Embryonic facial prominence (tissue), 1 donor: Measurements from ENCODE around the gene HMGA1.
A peak's percentile ranks its signal among the peaks of the same experiment; 100 is the strongest.
"Not testable (repeated sequence)": the region's sequence is repeated elsewhere in the genome, so short reads cannot be mapped to it uniquely, and the experiment has no call there.

Experiments
- DNase-seq: peaks from one replicate; pipeline ENCODE4 v3.0.0-alpha.2; 2016; ENCODE audit errors: extremely low spot score

The HMGA1 gene

DNA sequence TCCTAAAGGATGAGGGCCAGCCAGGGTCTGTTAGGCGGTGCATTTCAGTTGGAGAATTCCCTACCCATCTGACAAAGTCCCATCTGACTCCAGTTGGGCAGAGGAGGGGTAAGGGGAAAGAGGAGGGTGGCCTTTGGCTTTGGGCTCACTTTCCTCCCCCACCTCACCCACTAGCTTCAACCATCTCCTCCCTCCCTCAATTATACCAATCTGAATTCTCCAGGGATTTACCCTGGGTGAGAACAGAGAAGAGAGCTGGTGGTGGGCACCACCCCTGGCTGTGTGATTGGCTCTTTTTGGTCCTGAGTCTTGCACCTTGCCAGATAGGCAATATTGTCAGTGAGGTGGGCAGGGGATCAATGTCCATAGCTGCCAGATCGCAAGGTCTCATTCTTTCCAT, 3.2 kb downstream of the HMGA1 start:
- DNase-seq, result no peak

DNA sequence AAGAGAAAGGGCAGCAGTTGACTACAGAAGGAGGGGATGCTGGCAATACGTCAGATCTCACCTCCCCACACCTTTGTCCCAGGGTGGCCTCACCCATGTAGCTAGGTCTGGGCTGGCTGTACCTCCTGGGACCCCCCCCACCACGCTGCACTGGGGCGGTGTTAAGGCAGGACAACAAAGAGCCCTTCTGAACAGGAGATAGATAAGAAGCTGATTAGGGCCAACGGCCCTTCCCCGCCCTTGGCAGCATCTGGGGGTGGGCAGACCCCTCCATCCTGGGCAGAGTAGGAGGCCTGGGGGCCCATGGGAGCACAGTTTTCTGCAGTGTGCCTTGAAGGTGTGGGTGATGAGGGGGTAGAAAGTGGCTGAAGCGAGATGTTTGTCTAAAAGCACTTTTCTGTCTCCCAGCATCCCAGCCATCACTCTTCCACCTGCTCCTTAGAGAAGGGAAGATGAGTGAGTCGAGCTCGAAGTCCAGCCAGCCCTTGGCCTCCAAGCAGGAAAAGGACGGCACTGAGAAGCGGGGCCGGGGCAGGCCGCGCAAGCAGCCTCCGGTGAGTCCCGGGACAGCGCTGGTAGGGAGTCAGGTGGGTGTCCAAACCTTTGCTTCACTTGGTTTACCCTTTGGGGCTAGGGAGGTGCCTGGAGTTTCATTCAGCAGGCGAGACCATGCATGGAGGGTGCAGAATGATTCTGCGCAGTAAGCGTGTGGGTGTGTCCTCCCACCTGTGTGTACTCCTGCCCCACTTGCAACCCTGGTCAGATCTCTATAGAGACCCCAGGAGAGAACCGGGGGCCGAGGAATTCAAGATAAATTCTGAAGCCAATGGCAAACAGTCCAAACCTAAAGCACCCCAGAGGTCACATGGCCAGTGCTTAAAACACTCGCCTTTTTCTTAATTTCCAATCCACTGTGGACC, 3.9 kb downstream of the HMGA1 start:
- no peak for DNase-seq

DNA sequence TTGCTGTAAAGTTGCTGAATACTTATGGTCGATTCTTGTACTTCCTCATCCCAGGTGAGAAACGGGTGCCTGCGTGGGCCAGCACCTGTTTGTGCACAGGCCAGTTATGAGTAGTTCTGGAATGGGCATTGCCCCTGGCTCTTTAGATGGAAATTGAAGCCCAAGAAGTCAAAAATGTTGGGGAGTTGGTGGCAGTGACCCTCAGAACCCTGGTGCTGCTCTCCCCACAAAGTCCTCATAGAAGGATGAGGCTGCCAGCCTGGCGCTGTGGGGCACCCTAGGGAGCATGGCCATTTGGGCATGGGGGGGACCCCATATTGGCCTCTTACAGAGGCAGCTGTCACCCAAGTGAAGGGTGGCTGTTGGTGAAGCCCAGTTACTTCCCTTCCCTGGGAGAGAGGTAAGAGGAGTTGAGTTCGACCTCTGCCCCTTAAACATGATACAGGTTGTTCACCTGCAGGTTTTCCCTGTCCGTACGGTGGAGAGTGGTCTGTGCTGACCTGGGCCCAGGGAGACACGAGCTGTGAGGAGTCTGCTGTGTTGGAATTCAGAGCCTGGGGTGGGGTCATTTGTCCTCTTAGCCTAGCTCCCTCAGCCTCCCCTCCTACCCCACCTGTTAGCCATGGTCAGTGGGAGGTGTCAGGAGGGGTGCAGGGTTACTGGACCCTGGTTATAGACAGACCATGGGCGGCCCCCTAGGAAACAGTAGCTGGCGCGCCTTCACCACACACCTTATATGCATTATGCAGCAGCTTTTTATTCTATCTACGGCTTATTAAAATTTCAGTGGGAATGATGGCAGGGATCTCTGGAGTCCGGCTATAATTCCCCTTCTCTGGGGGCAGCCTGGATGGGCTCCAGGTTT, 4.9 kb downstream of the HMGA1 start:
- DNase-seq, result no peak

DNA sequence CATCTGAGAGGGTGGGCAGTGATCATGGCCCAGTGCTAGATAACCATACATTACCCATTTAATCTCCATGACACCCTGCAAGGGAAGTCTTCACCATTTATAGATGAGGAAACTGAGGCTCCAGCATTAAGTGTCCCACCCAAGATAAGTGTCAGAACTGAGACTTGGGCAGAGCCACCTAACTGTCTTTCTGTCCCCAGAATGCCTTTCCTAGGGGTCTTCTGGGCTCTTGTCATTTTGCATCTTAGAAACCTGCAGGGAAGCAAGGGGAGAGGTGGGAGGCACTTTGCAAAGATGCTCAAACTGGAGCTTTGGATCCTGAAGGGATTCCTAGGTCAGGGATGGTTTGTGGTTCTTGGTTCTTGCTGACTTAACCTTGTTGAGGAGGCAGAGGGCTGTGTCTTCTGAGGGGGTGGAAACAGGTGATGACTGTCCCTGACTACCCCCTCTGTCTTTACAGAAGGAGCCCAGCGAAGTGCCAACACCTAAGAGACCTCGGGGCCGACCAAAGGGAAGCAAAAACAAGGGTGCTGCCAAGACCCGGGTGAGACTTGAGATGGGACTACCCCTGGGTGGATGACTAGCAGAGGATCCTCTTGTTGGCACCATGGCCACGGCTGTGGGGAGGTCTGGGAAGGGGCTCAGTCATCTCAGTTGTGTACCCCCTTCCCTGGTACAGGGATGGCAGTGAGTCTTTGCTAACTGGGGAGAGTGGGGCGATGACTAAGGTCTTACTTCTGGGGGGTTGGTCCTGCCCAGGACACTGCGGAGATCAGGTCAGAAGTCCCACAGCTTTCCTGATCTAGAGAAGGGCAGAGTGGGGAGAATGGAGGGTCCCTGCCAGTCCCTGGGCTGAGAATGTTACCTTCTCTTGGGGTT, 5.8 kb downstream of the HMGA1 start:
- no peak for DNase-seq

- no peak for DNase-seq
These were observed 6.6 kb downstream of the HMGA1 start for GRCh38 chr6:34243131-34243771.

GRCh38 chr6:34243901-34244884, 7.5 kb downstream of the HMGA1 start:
- DNase-seq, result no peak

DNA sequence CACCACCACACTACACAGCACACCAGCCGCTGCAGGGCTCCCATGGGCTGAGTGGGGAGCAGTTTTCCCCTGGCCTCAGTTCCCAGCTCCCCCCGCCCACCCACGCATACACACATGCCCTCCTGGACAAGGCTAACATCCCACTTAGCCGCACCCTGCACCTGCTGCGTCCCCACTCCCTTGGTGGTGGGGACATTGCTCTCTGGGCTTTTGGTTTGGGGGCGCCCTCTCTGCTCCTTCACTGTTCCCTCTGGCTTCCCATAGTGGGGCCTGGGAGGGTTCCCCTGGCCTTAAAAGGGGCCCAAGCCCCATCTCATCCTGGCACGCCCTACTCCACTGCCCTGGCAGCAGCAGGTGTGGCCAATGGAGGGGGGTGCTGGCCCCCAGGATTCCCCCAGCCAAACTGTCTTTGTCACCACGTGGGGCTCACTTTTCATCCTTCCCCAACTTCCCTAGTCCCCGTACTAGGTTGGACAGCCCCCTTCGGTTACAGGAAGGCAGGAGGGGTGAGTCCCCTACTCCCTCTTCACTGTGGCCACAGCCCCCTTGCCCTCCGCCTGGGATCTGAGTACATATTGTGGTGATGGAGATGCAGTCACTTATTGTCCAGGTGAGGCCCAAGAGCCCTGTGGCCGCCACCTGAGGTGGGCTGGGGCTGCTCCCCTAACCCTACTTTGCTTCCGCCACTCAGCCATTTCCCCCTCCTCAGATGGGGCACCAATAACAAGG, 8.5 kb downstream of the HMGA1 start:
- DNase-seq, result not testable (repeated sequence)

GRCh38 chr6:34245761-34246140, 9.1 kb downstream of the HMGA1 start:
- not testable (repeated sequence) for DNase-seq

DNA sequence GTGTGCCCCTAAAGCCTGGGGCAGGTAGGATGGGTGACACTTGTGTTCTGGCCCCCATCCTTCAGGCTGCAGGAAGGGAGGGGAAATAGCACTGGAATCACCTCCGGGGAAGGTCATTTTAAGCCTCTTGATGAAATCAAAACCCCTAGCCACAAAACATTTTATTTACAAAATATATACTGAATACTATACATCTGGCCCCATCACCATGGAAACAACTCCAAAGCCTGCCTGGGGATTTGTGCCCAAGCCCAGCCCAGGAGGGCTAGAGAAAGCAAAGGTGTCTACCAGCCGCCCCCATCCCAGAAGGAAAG, 9.5 kb downstream of the HMGA1 start:
- DNase-seq, result no peak

GRCh38 chr6:34246563-34247391, 10.1 kb downstream of the HMGA1 start:
- no peak for DNase-seq

GRCh38 chr6:34247481-34248197, 11.0 kb downstream of the HMGA1 start:
- no peak for DNase-seq

- DNase-seq, result no peak
These were observed 11.6 kb downstream of the HMGA1 start for GRCh38 chr6:34248198-34248726.

- peak; percentile 89 for DNase-seq
These were observed 12.2 kb downstream of the HMGA1 start, which contains the start of gene SMIM29 for GRCh38 chr6:34248727-34249468. TSS of gene SMIM29 (minus strand) at chr6:34249006. CDS start at chr6:34247791, 1,215 bp downstream.

DNA sequence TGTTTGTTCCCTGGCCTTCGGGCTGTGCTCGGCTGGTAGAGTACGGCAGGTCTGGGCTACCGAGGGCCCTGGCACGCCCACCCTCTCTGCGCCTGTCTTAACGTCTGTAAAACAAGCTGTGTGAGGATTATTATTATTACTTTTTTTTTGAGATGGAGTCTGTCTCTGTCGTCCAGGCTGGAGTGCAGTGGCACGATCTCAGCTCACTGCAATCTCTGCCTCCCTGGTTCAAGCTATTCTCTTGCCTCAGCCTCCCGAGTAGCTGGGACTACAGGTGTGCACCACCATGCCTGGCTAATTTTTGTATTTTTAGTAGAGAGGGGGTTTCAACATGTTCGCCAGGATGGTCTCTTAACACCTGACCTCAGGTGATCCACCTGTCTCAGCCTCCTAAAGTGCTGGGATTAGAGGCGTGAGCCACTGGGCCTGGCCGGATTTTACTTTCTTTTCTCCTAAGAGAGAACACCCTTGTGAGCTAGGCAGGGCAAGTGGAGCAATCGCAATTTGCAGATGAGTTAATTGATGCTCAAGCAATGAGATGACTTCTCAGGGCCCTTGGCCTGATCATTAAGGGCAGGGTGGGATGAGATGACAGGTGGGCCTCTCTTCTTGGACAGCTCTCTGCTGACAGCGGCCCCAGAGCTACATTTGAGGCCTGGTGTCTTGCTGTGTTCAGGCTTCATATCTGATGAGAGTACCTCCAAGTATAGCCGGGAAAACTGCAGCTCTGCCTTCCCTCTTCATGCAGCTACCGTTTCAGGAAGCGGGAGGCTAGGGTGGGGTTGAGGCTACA, 13.0 kb downstream of the HMGA1 start:
- DNase-seq, result no peak

DNA sequence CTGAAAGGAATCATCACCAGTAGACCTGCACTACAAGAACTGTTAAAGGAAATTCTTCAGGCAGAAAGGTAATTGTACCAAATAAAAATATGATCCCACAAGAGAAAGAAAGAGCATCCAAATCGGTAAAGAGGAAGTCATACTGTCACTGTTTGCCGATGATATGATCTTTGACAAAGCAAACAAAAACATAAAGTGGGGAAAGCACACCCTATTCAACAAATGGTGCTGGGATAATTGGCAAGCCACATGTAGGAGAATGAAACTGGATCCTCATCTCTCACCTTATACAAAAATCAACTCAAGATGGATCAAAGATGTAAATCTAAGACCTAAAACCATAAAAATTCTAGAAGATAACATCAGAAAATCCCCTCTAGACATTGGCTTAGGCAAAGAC, 15.7 kb downstream of the HMGA1 start:
- DNase-seq, result not testable (repeated sequence)

- DNase-seq, result no peak
These were observed 22.9 kb downstream of the HMGA1 start for GRCh38 chr6:34259529-34260069.
